ENCODE results near the gene SMURF2. TPM values are rescaled to one million over a fixed set of nuclear protein-coding genes. Genes with fewer than 3 reads are reported as not detected.
"Not testable (repeated sequence)": the region's sequence is repeated elsewhere in the genome, so short reads cannot be mapped to it uniquely, and the experiment has no call there.

The SMURF2 gene
- total RNA-seq, 1 donor from 2014 or later = 7.5 TPM

GRCh38 chr17:64664299-64664981 lies 2.3 kb upstream of the SMURF2 start:
- ATAC-seq = not testable (repeated sequence)

- ATAC-seq = not testable (repeated sequence)
Measured at GRCh38 chr17:64663836-64664235, 1.7 kb upstream of the SMURF2 start.

GRCh38 chr17:64662774-64663367 lies 764 bp upstream of the SMURF2 start:
- ATAC-seq = peak; percentile 45

- peak; percentile 11 for ATAC-seq
Measured at GRCh38 chr17:64661726-64661975, 456 bp downstream of the SMURF2 start.

GRCh38 chr17:64660978-64661725 lies 955 bp downstream of the SMURF2 start:
- ATAC-seq = peak; percentile 32

GRCh38 chr17:64660195-64660977 lies 1.7 kb downstream of the SMURF2 start:
- ATAC-seq = not testable (repeated sequence)

- ATAC-seq = no peak
Measured at GRCh38 chr17:64658931-64659330, 3.2 kb downstream of the SMURF2 start.

- no peak for ATAC-seq
Measured at GRCh38 chr17:64657610-64658125, 4.4 kb downstream of the SMURF2 start.

- no peak for ATAC-seq
Measured at GRCh38 chr17:64655704-64656103, 6.4 kb downstream of the SMURF2 start.

- no peak for ATAC-seq
Measured at GRCh38 chr17:64653985-64654355, 8.1 kb downstream of the SMURF2 start.

GRCh38 chr17:64653325-64653984 lies 8.7 kb downstream of the SMURF2 start:
- ATAC-seq = no peak

- ATAC-seq = no peak
Measured at GRCh38 chr17:64651889-64652288, 10.2 kb downstream of the SMURF2 start.

- no peak for ATAC-seq
Measured at GRCh38 chr17:64648234-64648633, 13.9 kb downstream of the SMURF2 start.

- ATAC-seq = no peak
Measured at GRCh38 chr17:64647817-64648216, 14.3 kb downstream of the SMURF2 start.

GRCh38 chr17:64639516-64639915 lies 22.6 kb downstream of the SMURF2 start:
- ATAC-seq = no peak

- no peak for ATAC-seq
Measured at GRCh38 chr17:64638552-64639203, 23.4 kb downstream of the SMURF2 start.

- ATAC-seq = no peak
Measured at GRCh38 chr17:64635647-64636305, 26.3 kb downstream of the SMURF2 start.

- ATAC-seq = no peak
Measured at GRCh38 chr17:64634218-64634617, 27.9 kb downstream of the SMURF2 start.

GRCh38 chr17:64632606-64633005 lies 29.5 kb downstream of the SMURF2 start:
- ATAC-seq = no peak

GRCh38 chr17:64632194-64632593 lies 29.9 kb downstream of the SMURF2 start:
- no peak for ATAC-seq

All from esophagus mucosa (tissue), 1 donor.